C4-2B (cell line): ENCODE results near the gene TMEM163.

ENCODE experiments used
- ZFX ChIP-seq: fragments of 450-650 bp; IDR thresholded peaks from 2 replicates; pipeline ENCODE4 v1.6.1; 2017
- TF ChIP-seq, protein P1 (sequence below): fragments of 450-650 bp; conservative IDR thresholded peaks from 2 replicates; pipeline ENCODE4 v1.5.1; 2017; ENCODE audit warnings: mild to moderate bottlenecking

GRCh38 chr2:134527381-134527780 lies 191.4 kb downstream of the TMEM163 start:
- TF ChIP-seq, protein P1, sequence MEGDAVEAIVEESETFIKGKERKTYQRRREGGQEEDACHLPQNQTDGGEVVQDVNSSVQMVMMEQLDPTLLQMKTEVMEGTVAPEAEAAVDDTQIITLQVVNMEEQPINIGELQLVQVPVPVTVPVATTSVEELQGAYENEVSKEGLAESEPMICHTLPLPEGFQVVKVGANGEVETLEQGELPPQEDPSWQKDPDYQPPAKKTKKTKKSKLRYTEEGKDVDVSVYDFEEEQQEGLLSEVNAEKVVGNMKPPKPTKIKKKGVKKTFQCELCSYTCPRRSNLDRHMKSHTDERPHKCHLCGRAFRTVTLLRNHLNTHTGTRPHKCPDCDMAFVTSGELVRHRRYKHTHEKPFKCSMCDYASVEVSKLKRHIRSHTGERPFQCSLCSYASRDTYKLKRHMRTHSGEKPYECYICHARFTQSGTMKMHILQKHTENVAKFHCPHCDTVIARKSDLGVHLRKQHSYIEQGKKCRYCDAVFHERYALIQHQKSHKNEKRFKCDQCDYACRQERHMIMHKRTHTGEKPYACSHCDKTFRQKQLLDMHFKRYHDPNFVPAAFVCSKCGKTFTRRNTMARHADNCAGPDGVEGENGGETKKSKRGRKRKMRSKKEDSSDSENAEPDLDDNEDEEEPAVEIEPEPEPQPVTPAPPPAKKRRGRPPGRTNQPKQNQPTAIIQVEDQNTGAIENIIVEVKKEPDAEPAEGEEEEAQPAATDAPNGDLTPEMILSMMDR = no peak
- TF ChIP-seq ZFX = no peak
